Activated CD4-positive, alpha-beta memory T cell treated with anti-CD3 and anti-CD28 coated beads for 36 hours (primary cell): ENCODE measurements around the gene LRRC4B. TPM values are rescaled to one million over a fixed set of nuclear protein-coding genes. Genes with fewer than 3 reads are reported as not detected.
"Not testable (repeated sequence)": the region's sequence is repeated elsewhere in the genome, so short reads cannot be mapped to it uniquely, and the experiment has no call there.

Experiments used
- CTCF ChIA-PET: fragments of 350-600 bp; sonication (Branson Sonifier 250); formaldehyde crosslinking; loops from one replicate; lab custom pipeline; 2021; ENCODE audit warnings: antibody characterized with exemption, inconsistent platforms; lab: Charles Lee
- POLR2A ChIA-PET: fragments of 350-600 bp; sonication (Branson Sonifier 250); formaldehyde crosslinking; loops from one replicate; lab custom pipeline; 2021; ENCODE audit warnings: antibody characterized with exemption; lab: Charles Lee
- DNase-seq: peaks from one replicate; pipeline ENCODE4 v3.0.0-alpha.2; 2020
- H3K27ac Mint-ChIP-seq: one replicate; pipeline ENCODE4 v1.8.0; 2021; ENCODE audit warnings: mixed read lengths
- H3K27me3 Mint-ChIP-seq: one replicate; pipeline ENCODE4 v1.8.0; 2021; ENCODE audit warnings: mixed read lengths
- H3K36me3 Mint-ChIP-seq: one replicate; pipeline ENCODE4 v1.8.0; 2021; ENCODE audit warnings: mixed read lengths
- H3K4me1 Mint-ChIP-seq: one replicate; pipeline ENCODE4 v1.8.0; 2021; ENCODE audit warnings: low read depth, mixed read lengths
- H3K4me3 Mint-ChIP-seq: one replicate; pipeline ENCODE4 v1.8.0; 2021; ENCODE audit warnings: mild to moderate bottlenecking, mixed read lengths
- H3K9me3 Mint-ChIP-seq: one replicate; pipeline ENCODE4 v1.8.0; 2021; ENCODE audit warnings: mixed read lengths
- intact Hi-C: fragments of 100-400 bp; cut with micrococcal nuclease; formaldehyde crosslinking; loops from one replicate; pipeline ENCODE4 v1.15.1; 2023
- total RNA-seq, 2 experiments: library from RNA; stranded (reverse); gene quantifications; one replicate each; pipeline ENCODE4 v1.2.3, GENCODE V29; 2021

LRRC4B gene
- total RNA-seq, 2 experiments from 2014 or later = not detected

DNA sequence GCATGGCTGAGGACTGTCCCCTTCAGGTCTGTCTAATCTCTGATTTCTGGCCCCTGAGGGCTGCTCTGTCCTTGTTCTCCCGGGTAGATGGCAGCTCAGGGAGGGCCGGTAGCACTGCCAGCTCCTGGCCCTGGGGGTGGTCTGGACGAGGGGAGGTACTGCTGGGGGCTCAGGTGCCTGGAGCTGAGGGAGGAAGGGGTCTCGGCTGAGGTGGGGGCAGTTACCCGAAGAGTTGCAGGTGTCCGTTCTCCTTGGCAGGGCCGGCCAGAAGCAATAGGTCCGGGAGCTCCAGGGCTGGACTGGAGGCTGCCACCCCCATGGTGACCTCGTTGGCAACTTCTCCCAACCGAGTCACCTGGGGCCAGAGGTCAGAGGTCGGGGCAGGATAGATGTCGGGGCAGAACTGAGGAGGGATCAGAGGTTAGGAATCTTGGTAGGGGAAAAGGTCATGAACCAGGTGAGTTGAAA lies 93.1 kb downstream of the LRRC4B start:
- Mint-ChIP-seq H3K9me3 (no peaks in the 10 kb centered on the region), H3K4me3 (peak overlapping the region; percentile 23), H3K27me3 (no peaks in the 10 kb centered on the region), H3K36me3 (peaks cover 16% of the 10 kb centered on the region), H3K4me1 (peaks cover 22% of the 10 kb centered on the region), H3K27ac (no peak overlapping the region)
- ChIA-PET CTCF (interaction anchor here (1.3 to 2.2 kb wide), 3 partner anchors 81 to 123 kb away, joined by 3 to 6 read pairs (median 3); no protein-coding TSS in a partner anchor), POLR2A (no interaction called here)
- intact Hi-C loops = no loop called here
- DNase-seq = no peak

DNA sequence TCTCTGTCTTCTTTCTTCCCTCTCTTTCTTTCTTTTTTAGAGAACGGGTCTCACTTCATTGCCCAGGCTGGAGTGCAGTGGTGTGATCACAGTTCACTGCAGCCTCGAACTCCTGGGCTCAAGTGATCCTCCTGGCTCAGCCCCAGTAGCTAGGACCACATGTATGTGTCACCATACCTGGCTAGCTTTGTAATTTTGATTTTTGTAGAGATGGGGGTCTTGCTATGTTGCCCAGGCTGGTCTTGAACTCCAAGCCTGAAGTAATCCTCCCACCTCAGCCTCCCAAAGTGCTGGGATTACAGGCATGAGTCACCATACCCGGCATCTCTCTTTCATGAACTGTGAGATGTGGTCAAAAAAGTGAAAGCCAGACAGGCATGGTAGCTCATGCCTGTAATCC lies 94.9 kb downstream of the LRRC4B start:
- H3K4me1 Mint-ChIP-seq = peaks cover 18% of the 10 kb centered on the region
- H3K36me3 Mint-ChIP-seq = peaks cover 12% of the 10 kb centered on the region
- intact Hi-C loops, H3K4me3 Mint-ChIP-seq, H3K9me3 Mint-ChIP-seq, DNase-seq, POLR2A ChIA-PET, H3K27me3 Mint-ChIP-seq, H3K27ac Mint-ChIP-seq: not testable (repeated sequence)
- CTCF ChIA-PET = interaction anchor here (0.9 to 2.2 kb wide), 4 partner anchors 11 to 83 kb away, joined by 4 to 6 read pairs (median 4); no protein-coding TSS in a partner anchor

DNA sequence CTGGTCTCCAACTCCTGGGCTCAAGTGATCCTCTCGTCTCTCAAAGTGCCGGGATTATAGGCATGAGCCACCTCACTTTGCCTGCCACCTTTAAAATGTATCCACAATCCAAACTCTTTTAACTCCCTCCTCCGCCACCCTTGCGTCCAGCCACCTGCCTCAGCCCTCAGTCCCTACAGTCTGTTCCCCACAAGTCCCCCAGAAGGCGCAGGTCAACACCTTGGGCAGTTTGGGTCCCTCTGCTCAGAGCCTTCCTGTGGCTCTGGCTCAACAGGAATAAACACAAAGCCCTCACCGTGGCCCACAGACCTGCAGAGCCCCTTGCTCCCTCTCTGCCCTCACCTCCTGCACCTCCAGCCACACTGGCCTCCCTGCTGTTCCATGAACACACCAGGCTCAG lies 99.4 kb downstream of the LRRC4B start:
- H3K9me3 Mint-ChIP-seq = no peaks in the 10 kb centered on the region
- ChIA-PET CTCF (no interaction called here), POLR2A (no interaction called here)
- H3K27ac Mint-ChIP-seq = no peak overlapping the region
- H3K4me1 Mint-ChIP-seq = no peaks in the 10 kb centered on the region
- intact Hi-C loops = no loop called here
- H3K27me3 Mint-ChIP-seq = peaks cover 4% of the 10 kb centered on the region
- DNase-seq = no peak
- no peaks in the 10 kb centered on the region for H3K36me3 Mint-ChIP-seq
- no peak overlapping the region for H3K4me3 Mint-ChIP-seq

DNA sequence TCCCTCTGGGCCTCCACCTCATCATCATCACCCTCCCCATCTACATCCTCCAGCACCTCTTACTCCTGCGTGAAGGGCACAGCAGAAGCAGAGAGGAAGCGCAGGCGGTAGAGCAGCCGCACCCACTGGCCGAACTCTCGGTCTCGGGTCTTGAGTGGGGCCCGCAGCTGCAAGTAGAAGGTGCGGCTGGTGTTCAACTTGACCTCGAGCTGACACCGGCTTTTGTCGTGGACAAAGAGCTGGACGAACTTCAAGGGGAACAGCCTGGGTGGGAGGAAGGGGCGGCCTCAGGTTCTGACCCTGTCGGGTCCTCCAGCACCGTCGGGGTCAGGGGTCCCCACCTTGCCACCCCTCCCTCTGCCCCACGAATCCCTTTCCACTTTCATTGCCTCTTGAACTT lies 100.7 kb downstream of the LRRC4B start:
- peaks cover 6% of the 10 kb centered on the region for H3K27me3 Mint-ChIP-seq
- ChIA-PET POLR2A (no interaction called here), CTCF (interaction anchor here (0.6 kb wide), 1 partner anchor 115 kb away, joined by 4 read pairs; no protein-coding TSS in a partner anchor)
- H3K4me1 Mint-ChIP-seq = no peaks in the 10 kb centered on the region
- no peak overlapping the region for H3K4me3 Mint-ChIP-seq
- intact Hi-C loops = no loop called here
- H3K27ac Mint-ChIP-seq = no peak overlapping the region
- H3K9me3 Mint-ChIP-seq = no peaks in the 10 kb centered on the region
- DNase-seq = no peak
- H3K36me3 Mint-ChIP-seq = no peaks in the 10 kb centered on the region

Other genes starting within 250 kb of the LRRC4B start
- 1 to 10 TPM; 5.4 to 6.2 TPM for gene KCNC3, start 239.1 kb downstream of the LRRC4B start, total RNA-seq
- 10 to 100 TPM; 88.8 to 99.8 TPM for gene NAPSA, start 202.8 kb downstream of the LRRC4B start, total RNA-seq
- gene NR1H2, start 192.0 kb downstream of the LRRC4B start, total RNA-seq = 10 to 100 TPM; 73.9 to 75.6 TPM
- 100 to 1,000 TPM; 190 to 191 TPM for gene POLD1, start 184.1 kb downstream of the LRRC4B start, total RNA-seq
- under 1 TPM; 0.45 to 0.80 TPM for gene SPIB, start 149.5 kb downstream of the LRRC4B start, total RNA-seq
- under 1 TPM; 0.38 to 0.94 TPM for gene MYBPC2, start 135.5 kb downstream of the LRRC4B start, total RNA-seq
- 10 to 100 TPM; 37.5 to 37.6 TPM for gene EMC10, start 91.9 kb downstream of the LRRC4B start, total RNA-seq
- under 1 TPM; 0.77 to 0.88 TPM for gene GARIN5A, start 91.6 kb downstream of the LRRC4B start, total RNA-seq
- 10 to 100 TPM; 29.5 to 36.2 TPM for gene JOSD2, start 57.2 kb downstream of the LRRC4B start, total RNA-seq
- not detected for gene ASPDH, start 54.5 kb downstream of the LRRC4B start, total RNA-seq
- not detected for gene SYT3, start 71.4 kb upstream of the LRRC4B start, total RNA-seq
- under 1 TPM in 1 of 2 experiments, not detected in 1; 0.69 TPM for gene C19orf81, start 81.0 kb upstream of the LRRC4B start, total RNA-seq
- not detected for gene SHANK1, start 151.4 kb upstream of the LRRC4B start, total RNA-seq
- gene CLEC11A, start 154.9 kb upstream of the LRRC4B start, total RNA-seq = under 1 TPM; 0.41 to 0.71 TPM
- not detected for gene GPR32, start 202.0 kb upstream of the LRRC4B start, total RNA-seq
- gene ACP4, start 222.0 kb upstream of the LRRC4B start, total RNA-seq = not detected